Hematopoietic multipotent progenitor cell treated with erythropoietin and hydrocortisone succinate and interleukin-3 and kit ligand, for 4 days (in vitro differentiated cells): ENCODE data around the gene TMIGD3.
"Not testable (repeated sequence)": the region's sequence is repeated elsewhere in the genome, so short reads cannot be mapped to it uniquely, and the experiment has no call there.

Source experiments
- DNase-seq: peaks from one replicate; pipeline ENCODE4 v3.0.0-alpha.2; 2015

TMIGD3 gene

GRCh38 chr1:111503585-111504060 is at the start of gene TMIGD3, which contains the start of gene ADORA3:
Gene TMIGD3, minus strand, starts transcription at chr1:111503633. Its CDS starts 279 bp downstream, at chr1:111503354.
Gene ADORA3, minus strand, starts transcription at chr1:111503633. Its CDS starts 279 bp downstream, at chr1:111503354.
- peak; percentile 92 for DNase-seq

GRCh38 chr1:111553196-111553595 is 49.8 kb upstream of the TMIGD3 start:
- DNase-seq, result no peak

GRCh38 chr1:111552587-111552986 is 49.2 kb upstream of the TMIGD3 start:
- DNase-seq, result no peak

GRCh38 chr1:111551623-111552411 is 48.4 kb upstream of the TMIGD3 start:
- DNase-seq, result peak; percentile 13

GRCh38 chr1:111547786-111548185 is 44.4 kb upstream of the TMIGD3 start:
- not testable (repeated sequence) for DNase-seq

- DNase-seq, result no peak
Measured at GRCh38 chr1:111542187-111542586, 38.8 kb upstream of the TMIGD3 start.

GRCh38 chr1:111541721-111542120 is 38.3 kb upstream of the TMIGD3 start:
- DNase-seq, result no peak

- DNase-seq, result no peak
Measured at GRCh38 chr1:111540928-111541327, 37.5 kb upstream of the TMIGD3 start.

GRCh38 chr1:111538343-111539025 is 35.1 kb upstream of the TMIGD3 start:
- no peak for DNase-seq

- no peak for DNase-seq
Measured at GRCh38 chr1:111535256-111536191, 32.1 kb upstream of the TMIGD3 start.

- no peak for DNase-seq
Measured at GRCh38 chr1:111520053-111520452, 16.6 kb upstream of the TMIGD3 start.

- no peak for DNase-seq
Measured at GRCh38 chr1:111517469-111518225, 14.2 kb upstream of the TMIGD3 start.

- peak; percentile 95 for DNase-seq
Measured at GRCh38 chr1:111516005-111516535, 12.6 kb upstream of the TMIGD3 start.

GRCh38 chr1:111515291-111516004 is 12.0 kb upstream of the TMIGD3 start:
- DNase-seq, result peak; percentile 66

- DNase-seq, result peak; percentile 90
Measured at GRCh38 chr1:111513410-111514020, 10.1 kb upstream of the TMIGD3 start.

GRCh38 chr1:111512931-111513330 is 9.5 kb upstream of the TMIGD3 start:
- no peak for DNase-seq

GRCh38 chr1:111512132-111512889 is 8.9 kb upstream of the TMIGD3 start:
- DNase-seq, result peak; percentile 76

GRCh38 chr1:111511370-111511769 is 7.9 kb upstream of the TMIGD3 start:
- no peak for DNase-seq

GRCh38 chr1:111509997-111510375 is 6.6 kb upstream of the TMIGD3 start:
- DNase-seq, result no peak
